Measurements from ENCODE around the gene CFB. TPM values are rescaled to one million over a fixed set of nuclear protein-coding genes. Genes with fewer than 3 reads are reported as not detected.

CFB gene
- total RNA-seq, 1 donor from 2014 or later: 0.81 TPM

GRCh38 chr6:31940256-31940664 is 5.6 kb upstream of the CFB start:
- no peak for DNase-seq (ENCODE audit: low read depth)
- no peak for TF ChIP-seq CTCF (conservative IDR thresholded peaks at IDR 0.05; ENCODE audit: low read depth, low read length)
- H3K4me3 ChIP-seq (ENCODE audit: low read depth, low read length): no peak overlapping the region

- DNase-seq (ENCODE audit: low read depth): no peak
- no peak for TF ChIP-seq CTCF (conservative IDR thresholded peaks at IDR 0.05; ENCODE audit: low read depth, low read length)
- H3K4me3 ChIP-seq (ENCODE audit: low read depth, low read length): no peak overlapping the region
Observed at GRCh38 chr6:31943742-31944141, 2.2 kb upstream of the CFB start.

- no peak for TF ChIP-seq CTCF (conservative IDR thresholded peaks at IDR 0.05; ENCODE audit: low read depth, low read length)
- H3K4me3 ChIP-seq (ENCODE audit: low read depth, low read length): peak overlapping the region; percentile 52
Observed at GRCh38 chr6:31945154-31945506, 765 bp upstream of the CFB start.

GRCh38 chr6:31946370-31946885 is 533 bp downstream of the CFB start:
- TF ChIP-seq CTCF (conservative IDR thresholded peaks at IDR 0.05; ENCODE audit: low read depth, low read length): no peak
- no peak for DNase-seq (ENCODE audit: low read depth)
- peak overlapping the region; percentile 52 for H3K4me3 ChIP-seq (ENCODE audit: low read depth, low read length)

More at GRCh38 chr6:31945154-31945506, 765 bp upstream of the CFB start:
- no peak for DNase-seq (ENCODE audit: low read depth)

GRCh38 chr6:31947070-31947675 is 1.3 kb downstream of the CFB start:
- DNase-seq (ENCODE audit: low read depth): no peak
- no peak for TF ChIP-seq CTCF (conservative IDR thresholded peaks at IDR 0.05; ENCODE audit: low read depth, low read length)
- no peak overlapping the region for H3K4me3 ChIP-seq (ENCODE audit: low read depth, low read length)

- no peak overlapping the region for H3K4me3 ChIP-seq (ENCODE audit: low read depth, low read length)
- TF ChIP-seq CTCF (conservative IDR thresholded peaks at IDR 0.05; ENCODE audit: low read depth, low read length): no peak
- DNase-seq (ENCODE audit: low read depth): no peak
Observed at GRCh38 chr6:31947864-31948263, 2.0 kb downstream of the CFB start.

GRCh38 chr6:31948306-31948705 is 2.4 kb downstream of the CFB start:
- TF ChIP-seq CTCF (conservative IDR thresholded peaks at IDR 0.05; ENCODE audit: low read depth, low read length): no peak
- DNase-seq (ENCODE audit: low read depth): no peak
- H3K4me3 ChIP-seq (ENCODE audit: low read depth, low read length): no peak overlapping the region
